Measurements from ENCODE around the gene SORT1. TPM values are rescaled to one million over a fixed set of nuclear protein-coding genes. Genes with fewer than 3 reads are reported as not detected.

The SORT1 gene
- total and polyA plus RNA-seq, 2 of the 8 experiments (the other 6 are each of a cell fraction or from before 2014, with no cell fraction given), result 18.7 to 69.6 TPM

- Histone ChIP-seq H3K4me3 (ENCODE audit: extremely low read depth in 1 of 4, insufficient read depth in 2 of 4, low read depth in 3 of 4, low read length in 4 of 4) (no peak overlapping the region), H4K8ac (ENCODE audit: extremely low read depth, insufficient read depth, low read length) (no peak overlapping the region), H3K79me2 (ENCODE audit: control insufficient read depth in 1 of 2, insufficient read depth in 2 of 2, low read length in 2 of 2) (no peaks in the 10 kb centered on the region), H3K9me3 (ENCODE audit: insufficient read depth in 2 of 2, low read depth in 1 of 2, low read length in 1 of 2) (peaks cover 0 to 8% of the 10 kb centered on the region in 2 experiments; a peak in 1 of 4 replicates), H2BK20ac (ENCODE audit: low read length) (no peak overlapping the region), H2AK5ac (ENCODE audit: low read depth, low read length) (no peak overlapping the region), H2BK120ac (replicated peaks; ENCODE audit: low read depth, low read length) (no peak overlapping the region), H2BK5ac (ENCODE audit: low read depth, low read length) (no peak overlapping the region), H4K5ac (ENCODE audit: insufficient read length, low read depth, low read length) (no peak overlapping the region), H3K23ac (ENCODE audit: insufficient read length) (no peak overlapping the region), H3K4ac (replicated peaks; ENCODE audit: insufficient read length, low read depth, low read length) (no peak overlapping the region), H3K4me2 (ENCODE audit: insufficient read depth in 1 of 2, low read depth in 2 of 2, low read length in 2 of 2) (no peak overlapping the region), H3K27me3 (replicated peaks in 1 of 4; ENCODE audit: control insufficient read depth in 3 of 4, extremely low read depth in 1 of 4, insufficient read depth in 3 of 4, low read length in 3 of 4) (no peaks in the 10 kb centered on the region), H3K4me1 (replicated peaks in 1 of 4; ENCODE audit: control insufficient read depth in 3 of 4, insufficient read depth in 4 of 4, low read length in 3 of 4) (no peaks in the 10 kb centered on the region), H4K20me1 (replicated peaks in 1 of 2; ENCODE audit: control insufficient read depth in 1 of 2, insufficient read depth in 2 of 2, low read length in 2 of 2) (no peaks in the 10 kb centered on the region), H4K91ac (replicated peaks; ENCODE audit: insufficient read length, low read length) (no peak overlapping the region), H3K27ac (ENCODE audit: low read depth, low read length) (no peak overlapping the region), H3K14ac (ENCODE audit: insufficient read length) (no peak overlapping the region), H3K9ac (replicated peaks in 1 of 4; ENCODE audit: extremely low read depth in 1 of 4, low read depth in 3 of 4, low read length in 3 of 4) (no peak overlapping the region), H3K79me1 (ENCODE audit: low read depth, low read length) (no peaks in the 10 kb centered on the region), H3K56ac (replicated peaks; ENCODE audit: insufficient read length, low read depth, low read length) (no peak overlapping the region), H2BK12ac (ENCODE audit: low read depth, low read length) (no peak overlapping the region), H3K23me2 (ENCODE audit: low read depth, low read length) (no peaks in the 10 kb centered on the region), H2AFZ (ENCODE audit: low read length) (no peak overlapping the region), H2BK15ac (ENCODE audit: low read length) (no peak overlapping the region), H3K36me3 (ENCODE audit: control insufficient read depth in 2 of 4, insufficient read depth in 4 of 4, low read length in 3 of 4) (no peaks in the 10 kb centered on the region), H3K18ac (ENCODE audit: extremely low read depth, low read length) (no peak overlapping the region)
- POLR2A ChIA-PET (ENCODE audit: partially characterized antibody), result interaction anchor here (1.1 kb wide), 1 partner anchor 28 kb away, joined by 3 read pairs; no protein-coding TSS in a partner anchor
- CTCF ChIA-PET (ENCODE audit: partially characterized antibody), result no interaction called here
- FAIRE-seq, result no peak
- no peak for DNase-seq (ENCODE audit: low read depth in 1 of 2, low spot score in 2 of 2)
- 92% methylated on average over 1 of the region's 1 CpG; no CpG with 5 or more reads in 1 of the 2 experiments for WGBS, 2 experiments (ENCODE audit: extremely low coverage in 1 of 2, insufficient coverage in 1 of 2, insufficient read length in 1 of 2, insufficient replicate concordance in 2 of 2, low coverage in 1 of 2, low lambda C conversion rate in 2 of 2, missing lambda C conversion rate in 1 of 2)
- no peak for TF ChIP-seq SAP30 (IDR thresholded peaks at IDR 0.05; ENCODE audit: insufficient read depth, insufficient replicate concordance, low read length)
- no peak for TF ChIP-seq CTBP2 (IDR thresholded peaks at IDR 0.05; ENCODE audit: borderline replicate concordance, insufficient read depth, insufficient read length, low read length)
- no peak for TF ChIP-seq E2F6 (IDR thresholded peaks at IDR 0.05)
- no peak for TF ChIP-seq TAF1 (IDR thresholded peaks at IDR 0.05; ENCODE audit: low read depth, low read length)
- no peak for TF ChIP-seq TEAD4 (IDR thresholded peaks at IDR 0.05; ENCODE audit: low read depth, low read length)
- no peak for TF ChIP-seq CTCF (IDR thresholded peaks at IDR 0.05; ENCODE audit: control extremely low read depth in 1 of 3, insufficient read depth in 1 of 3, low read depth in 1 of 3, low read length in 3 of 3)
- TF ChIP-seq ATF3 (IDR thresholded peaks at IDR 0.05; ENCODE audit: insufficient read depth, low read depth, low read length), result no peak
- TF ChIP-seq RXRA (IDR thresholded peaks at IDR 0.05; ENCODE audit: insufficient read depth, low read depth, low read length), result no peak
- TF ChIP-seq CREB1 (IDR thresholded peaks at IDR 0.05), result no peak
- TF ChIP-seq BRCA1 (IDR thresholded peaks at IDR 0.05; ENCODE audit: low read depth, low read length), result no peak
- TF ChIP-seq KDM5A (IDR thresholded peaks at IDR 0.05; ENCODE audit: low read length), result no peak
These were observed 36.8 kb upstream of the SORT1 start for GRCh38 chr1:109434484-109434883.
